Smooth muscle cell (in vitro differentiated cells): ENCODE measurements around the gene OR8U1. TPM values are rescaled to one million over a fixed set of nuclear protein-coding genes. Genes with fewer than 3 reads are reported as not detected.

Source experiments
- DNase-seq: peaks from one replicate; lab custom pipeline; 2025; ENCODE audit not compliant: unreplicated experiment; lab: John Stamatoyannopoulos, UW
- H2AFZ ChIP-seq: fragments of 200-600 bp; sonication (generic); 2 replicates; pipeline ENCODE4 v1.6.0; 2016; ENCODE audit warnings: antibody characterized with exemption, low read depth, mild to moderate bottlenecking
- H3F3A ChIP-seq: fragments of 200-600 bp; sonication (generic); 2 replicates; pipeline ENCODE4 v1.6.0; 2017; ENCODE audit warnings: antibody characterized with exemption, low read depth
- H3K27ac ChIP-seq: fragments of 200-600 bp; sonication (generic); 2 replicates; pipeline ENCODE4 v1.5.1; 2016; ENCODE audit warnings: low read depth, mild to moderate bottlenecking
- H3K27me3 ChIP-seq: fragments of 200-600 bp; sonication (generic); 2 replicates; pipeline ENCODE4 v1.6.1; 2016; ENCODE audit warnings: low read depth, mild to moderate bottlenecking
- H3K36me3 ChIP-seq: fragments of 200-600 bp; sonication (generic); 2 replicates; pipeline ENCODE4 v1.5.1; 2016; ENCODE audit warnings: low read depth
- H3K4me1 ChIP-seq: fragments of 200-600 bp; sonication (generic); 2 replicates; pipeline ENCODE4 v1.5.1; 2016; ENCODE audit warnings: low read depth
- H3K4me2 ChIP-seq: fragments of 200-600 bp; sonication (generic); 2 replicates; pipeline ENCODE4 v1.6.0; 2016; ENCODE audit warnings: mild to moderate bottlenecking
- H3K4me3 ChIP-seq: fragments of 200-600 bp; sonication (generic); 2 replicates; pipeline ENCODE4 v1.5.1; 2016; ENCODE audit warnings: mild to moderate bottlenecking
- H3K79me2 ChIP-seq: fragments of 200-600 bp; sonication (generic); 2 replicates; pipeline ENCODE4 v1.6.0; 2016; ENCODE audit warnings: low read depth, mild to moderate bottlenecking
- H3K9ac ChIP-seq: fragments of 200-600 bp; sonication (generic); 2 replicates; pipeline ENCODE4 v1.6.0; 2016; ENCODE audit warnings: low read depth
- H3K9me3 ChIP-seq: fragments of 200-600 bp; sonication (generic); replicated peaks from 2 replicates; pipeline ENCODE4 v1.5.1; 2016; ENCODE audit warnings: low read depth
- H4K20me1 ChIP-seq: fragments of 200-600 bp; sonication (generic); 2 replicates; pipeline ENCODE4 v1.6.0; 2016; ENCODE audit warnings: low read depth
- WGBS: methylation state at CpG from one replicate; pipeline ENCODE4 v1.1.7; 2016; ENCODE audit warnings: low lambda C conversion rate; 5-methylcytosine and 5-hydroxymethylcytosine counted together
- polyA plus RNA-seq: library from polyadenylated mRNA; unstranded; fragments of >200 nt; fragmentation: Nextera tagmentation; extraction: Ambion mirVana; gene quantifications from 2 replicates; pipeline ENCODE4 v1.2.1, GENCODE V29; 2016
- total RNA-seq: library from RNA; depleted of rRNA; stranded (reverse); fragments of >200 nt; gene quantifications from 2 replicates; pipeline ENCODE4 v1.2.3, GENCODE V29; 2014
- TF ChIP-seq, protein P1 (sequence below): fragments of 200-600 bp; sonication (generic); IDR thresholded peaks from 2 replicates; pipeline ENCODE4 v1.5.1; 2017; ENCODE audit warnings: borderline replicate concordance, mild to moderate bottlenecking, antibody characterized with exemption; ENCODE audit not compliant: insufficient read depth, poor library complexity, severe bottlenecking

Gene OR8U1
- not detected in 2 replicates for total RNA-seq
- polyA plus RNA-seq, result not detected in 2 replicates

- no peaks in the 10 kb centered on the region for H3K4me1 ChIP-seq
Observed at GRCh38 chr11:56375324-56375723, at the start of gene OR8U1. Gene OR8U1, plus strand, starts transcription at chr11:56375624. Its CDS starts 0 bp downstream, at chr11:56375624.

DNA sequence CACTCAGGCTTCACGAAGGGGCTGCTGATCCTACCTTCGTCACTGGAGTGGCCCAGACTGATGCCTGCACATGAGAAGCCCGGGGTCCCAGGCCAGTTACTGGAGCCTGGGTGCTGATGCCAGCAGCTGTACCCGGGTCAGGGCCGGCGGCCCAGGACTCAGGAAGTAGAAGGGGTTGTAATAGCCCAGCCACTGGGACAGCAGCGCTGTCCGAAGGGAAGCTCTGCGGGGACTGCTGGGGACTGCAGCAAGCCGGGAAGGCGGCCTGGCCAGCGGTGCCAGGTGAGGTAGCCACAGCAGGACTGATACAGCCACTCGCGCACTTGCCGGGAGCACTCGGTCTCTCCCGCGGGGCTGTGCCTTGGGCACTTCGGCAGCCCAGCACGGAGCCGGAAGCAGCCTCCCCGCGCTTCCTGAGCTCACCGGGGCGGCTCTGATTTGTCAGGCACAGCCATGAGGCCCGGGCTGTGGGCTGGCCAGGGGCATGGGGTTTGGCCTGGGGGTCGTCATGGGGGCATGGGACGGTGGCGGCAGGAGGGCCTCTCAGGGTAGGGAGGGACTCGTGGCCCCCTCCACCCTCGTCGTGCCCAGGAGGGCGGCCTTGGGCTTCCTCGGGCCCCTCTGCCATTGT lies 43.4 kb upstream of the OR8U1 start:
- Histone ChIP-seq H3K36me3 (no peaks in the 10 kb centered on the region), H3K4me3 (no peak overlapping the region), H3K9me3 (no peaks in the 10 kb centered on the region), H3K4me1 (no peaks in the 10 kb centered on the region), H3K27me3 (no peaks in the 10 kb centered on the region), H3K27ac (no peak overlapping the region), H4K20me1 (no peaks in the 10 kb centered on the region), H3K79me2 (no peaks in the 10 kb centered on the region), H2AFZ (no peak overlapping the region), H3F3A (no peaks in the 10 kb centered on the region), H3K4me2 (no peak overlapping the region), H3K9ac (no peak overlapping the region)
- DNase-seq, result no peak
- 97% methylated on average over 30 of the region's 34 CpGs for WGBS
- TF ChIP-seq, protein P1, sequence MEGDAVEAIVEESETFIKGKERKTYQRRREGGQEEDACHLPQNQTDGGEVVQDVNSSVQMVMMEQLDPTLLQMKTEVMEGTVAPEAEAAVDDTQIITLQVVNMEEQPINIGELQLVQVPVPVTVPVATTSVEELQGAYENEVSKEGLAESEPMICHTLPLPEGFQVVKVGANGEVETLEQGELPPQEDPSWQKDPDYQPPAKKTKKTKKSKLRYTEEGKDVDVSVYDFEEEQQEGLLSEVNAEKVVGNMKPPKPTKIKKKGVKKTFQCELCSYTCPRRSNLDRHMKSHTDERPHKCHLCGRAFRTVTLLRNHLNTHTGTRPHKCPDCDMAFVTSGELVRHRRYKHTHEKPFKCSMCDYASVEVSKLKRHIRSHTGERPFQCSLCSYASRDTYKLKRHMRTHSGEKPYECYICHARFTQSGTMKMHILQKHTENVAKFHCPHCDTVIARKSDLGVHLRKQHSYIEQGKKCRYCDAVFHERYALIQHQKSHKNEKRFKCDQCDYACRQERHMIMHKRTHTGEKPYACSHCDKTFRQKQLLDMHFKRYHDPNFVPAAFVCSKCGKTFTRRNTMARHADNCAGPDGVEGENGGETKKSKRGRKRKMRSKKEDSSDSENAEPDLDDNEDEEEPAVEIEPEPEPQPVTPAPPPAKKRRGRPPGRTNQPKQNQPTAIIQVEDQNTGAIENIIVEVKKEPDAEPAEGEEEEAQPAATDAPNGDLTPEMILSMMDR, result no peak

More at GRCh38 chr11:56375324-56375723, at the start of gene OR8U1:
- H3K4me3 ChIP-seq, result no peak within 1 kb of the TSS
- no peak within 1 kb of the TSS for H3K9ac ChIP-seq
- no peaks in the 10 kb centered on the region for H4K20me1 ChIP-seq
- TF ChIP-seq, protein P1, result no peak
- no peak within 1 kb of the TSS for H3K4me2 ChIP-seq
- H3F3A ChIP-seq, result no peaks in the 10 kb centered on the region
- no peaks in the 10 kb centered on the region for H3K79me2 ChIP-seq
- H3K27ac ChIP-seq, result no peak within 1 kb of the TSS
- H2AFZ ChIP-seq, result no peak within 1 kb of the TSS
- WGBS, result 81% methylated on average over 2 of the region's 2 CpGs
- H3K9me3 ChIP-seq, result no peaks in the 10 kb centered on the region
- H3K36me3 ChIP-seq, result no peaks in the 10 kb centered on the region
- H3K27me3 ChIP-seq, result no peaks in the 10 kb centered on the region
- no peak for DNase-seq

DNA sequence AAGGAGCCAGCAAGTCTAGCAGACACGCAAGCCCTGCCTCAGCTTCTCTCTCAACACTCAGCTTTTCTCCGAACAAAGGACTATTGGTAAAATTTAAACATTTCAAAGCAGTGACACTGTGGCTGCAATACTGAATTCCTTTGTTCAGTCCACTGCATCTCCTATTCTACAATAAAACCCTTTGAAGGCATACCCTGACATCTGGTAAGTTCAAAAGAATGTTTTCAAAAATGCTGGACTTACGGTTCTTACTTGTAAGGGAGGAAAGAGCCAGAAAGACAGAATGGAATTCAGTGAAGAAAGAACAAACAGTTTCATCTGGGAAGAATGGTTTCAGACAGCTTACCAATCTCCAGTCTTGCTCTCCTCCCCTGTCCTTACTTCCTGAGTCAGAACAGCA lies 42.3 kb upstream of the OR8U1 start:
- 42% methylated on average over 3 of the region's 3 CpGs for WGBS

More for the DNA sequence above, 42.3 kb upstream of the OR8U1 start:
- no peaks in the 10 kb centered on the region for H3K9me3 ChIP-seq
- H3F3A ChIP-seq, result no peaks in the 10 kb centered on the region
- no peaks in the 10 kb centered on the region for H3K4me1 ChIP-seq
- H3K9ac ChIP-seq, result no peak overlapping the region
- H3K27me3 ChIP-seq, result no peaks in the 10 kb centered on the region
- H3K4me3 ChIP-seq, result no peak overlapping the region
- no peaks in the 10 kb centered on the region for H3K36me3 ChIP-seq
- H3K79me2 ChIP-seq, result no peaks in the 10 kb centered on the region
- H2AFZ ChIP-seq, result peak overlapping the region; percentile 77
- H3K27ac ChIP-seq, result no peak overlapping the region
- no peak for DNase-seq
- TF ChIP-seq, protein P1, result no peak
- H3K4me2 ChIP-seq, result peak overlapping the region; percentile 53
- no peaks in the 10 kb centered on the region for H4K20me1 ChIP-seq
